ENCODE measurements around the gene CTSD.

DNA sequence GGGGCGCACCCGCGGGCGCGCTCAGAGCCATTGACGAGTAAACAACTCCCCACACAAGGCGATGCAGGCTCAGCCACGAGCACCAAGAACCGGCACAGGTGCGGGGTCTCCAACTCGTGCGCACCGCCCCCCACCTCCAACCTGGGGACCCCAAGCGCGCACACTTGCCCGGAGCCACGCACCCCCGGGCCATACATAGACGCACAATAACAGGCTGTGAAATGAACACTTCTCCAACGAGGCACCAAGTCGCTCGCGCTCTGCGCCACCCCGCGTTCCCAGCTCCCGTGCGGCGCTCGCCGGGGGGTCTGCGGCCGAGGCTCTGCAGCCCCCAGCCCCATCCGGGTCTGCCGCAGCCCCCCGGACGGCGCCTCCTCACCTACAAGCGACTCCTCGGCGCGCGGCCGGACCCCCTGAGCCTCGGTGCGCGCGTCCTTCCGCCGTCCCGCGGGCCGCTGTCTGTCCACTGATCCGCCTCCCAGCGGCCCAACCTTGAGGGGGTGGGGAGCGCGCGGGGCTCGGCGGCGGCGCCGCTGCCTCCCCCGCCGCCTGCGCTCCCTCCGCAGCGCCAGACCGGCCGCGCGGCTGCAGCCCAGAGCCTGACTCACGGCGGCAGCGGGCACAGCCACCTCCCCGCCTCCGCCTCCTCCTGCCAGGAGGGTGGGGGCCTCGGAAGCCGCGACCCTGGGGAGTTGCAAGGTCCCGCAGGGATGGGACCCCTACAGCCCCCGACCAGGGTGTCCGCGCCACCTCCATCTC, 14.9 kb downstream of the CTSD start:
- TF ChIP-seq POLR2AphosphoS5 (IDR thresholded peaks at IDR 0.05; ENCODE audit: low read depth, low read length): no peak
- TF ChIP-seq MEF2A (IDR thresholded peaks at IDR 0.05; ENCODE audit: borderline replicate concordance, low read depth): no peak
- TF ChIP-seq, protein P1, sequence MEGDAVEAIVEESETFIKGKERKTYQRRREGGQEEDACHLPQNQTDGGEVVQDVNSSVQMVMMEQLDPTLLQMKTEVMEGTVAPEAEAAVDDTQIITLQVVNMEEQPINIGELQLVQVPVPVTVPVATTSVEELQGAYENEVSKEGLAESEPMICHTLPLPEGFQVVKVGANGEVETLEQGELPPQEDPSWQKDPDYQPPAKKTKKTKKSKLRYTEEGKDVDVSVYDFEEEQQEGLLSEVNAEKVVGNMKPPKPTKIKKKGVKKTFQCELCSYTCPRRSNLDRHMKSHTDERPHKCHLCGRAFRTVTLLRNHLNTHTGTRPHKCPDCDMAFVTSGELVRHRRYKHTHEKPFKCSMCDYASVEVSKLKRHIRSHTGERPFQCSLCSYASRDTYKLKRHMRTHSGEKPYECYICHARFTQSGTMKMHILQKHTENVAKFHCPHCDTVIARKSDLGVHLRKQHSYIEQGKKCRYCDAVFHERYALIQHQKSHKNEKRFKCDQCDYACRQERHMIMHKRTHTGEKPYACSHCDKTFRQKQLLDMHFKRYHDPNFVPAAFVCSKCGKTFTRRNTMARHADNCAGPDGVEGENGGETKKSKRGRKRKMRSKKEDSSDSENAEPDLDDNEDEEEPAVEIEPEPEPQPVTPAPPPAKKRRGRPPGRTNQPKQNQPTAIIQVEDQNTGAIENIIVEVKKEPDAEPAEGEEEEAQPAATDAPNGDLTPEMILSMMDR (IDR thresholded peaks at IDR 0.05): no peak
- no peak for TF ChIP-seq TEAD4 (IDR thresholded peaks at IDR 0.05; ENCODE audit: borderline replicate concordance, insufficient read depth)
- TF ChIP-seq NFIC (IDR thresholded peaks at IDR 0.05; ENCODE audit: borderline replicate concordance): no peak
- no peak for TF ChIP-seq RFX5 (IDR thresholded peaks at IDR 0.05; ENCODE audit: low read length)
- no peak for TF ChIP-seq EP300 (IDR thresholded peaks at IDR 0.05; ENCODE audit: borderline replicate concordance in 1 of 2, low read depth in 1 of 2, low read length in 1 of 2)
- no peak for TF ChIP-seq YY1 (IDR thresholded peaks at IDR 0.05; ENCODE audit: low read depth)
- no peak for TF ChIP-seq RAD21 (IDR thresholded peaks at IDR 0.05; ENCODE audit: low read length)
- no peak for TF ChIP-seq SIN3A (IDR thresholded peaks at IDR 0.05; ENCODE audit: borderline replicate concordance, low read depth, low read length)
- no peak for TF ChIP-seq TCF12 (IDR thresholded peaks at IDR 0.05)
- TF ChIP-seq NRF1 (IDR thresholded peaks at IDR 0.05; ENCODE audit: low read depth, low read length): no peak
- TF ChIP-seq, protein P2, sequence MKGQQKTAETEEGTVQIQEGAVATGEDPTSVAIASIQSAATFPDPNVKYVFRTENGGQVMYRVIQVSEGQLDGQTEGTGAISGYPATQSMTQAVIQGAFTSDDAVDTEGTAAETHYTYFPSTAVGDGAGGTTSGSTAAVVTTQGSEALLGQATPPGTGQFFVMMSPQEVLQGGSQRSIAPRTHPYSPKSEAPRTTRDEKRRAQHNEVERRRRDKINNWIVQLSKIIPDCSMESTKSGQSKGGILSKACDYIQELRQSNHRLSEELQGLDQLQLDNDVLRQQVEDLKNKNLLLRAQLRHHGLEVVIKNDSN (IDR thresholded peaks at IDR 0.05; ENCODE audit: borderline replicate concordance, low read depth): no peak
